B cell (primary cell): ENCODE data around the gene CDH5.

Source experiments
- CTCF ChIP-seq: fragments of 200-600 bp; IDR thresholded peaks from one replicate; pipeline ENCODE4 v1.8.0; 2022; ENCODE audit warnings: antibody characterized with exemption, mild to moderate bottlenecking
- EZH2 ChIP-seq: IDR thresholded peaks from 2 replicates; pipeline ENCODE4 v1.6.1; 2012; ENCODE audit warnings: borderline replicate concordance, low read depth, mild to moderate bottlenecking, moderate library complexity, low read length; ENCODE audit not compliant: insufficient read depth, poor library complexity, severe bottlenecking

GRCh38 chr16:66423177-66423576 is 56.7 kb downstream of the CDH5 start:
- no peak for TF ChIP-seq CTCF
- TF ChIP-seq EZH2: no peak
